WI38 (cell line): ENCODE measurements around the gene RANBP3.

Source experiments
- H3K4me3 ChIP-seq: 2 replicates; pipeline ENCODE4 v1.5.1; 2011; ENCODE audit warnings: low read depth, mild to moderate bottlenecking, control low read depth, low read length
- TF ChIP-seq, protein P1 (sequence below): IDR thresholded peaks from 2 replicates; pipeline ENCODE4 v1.5.1; 2012; ENCODE audit warnings: low read depth, mild to moderate bottlenecking, control low read depth, low read length

Gene RANBP3

DNA sequence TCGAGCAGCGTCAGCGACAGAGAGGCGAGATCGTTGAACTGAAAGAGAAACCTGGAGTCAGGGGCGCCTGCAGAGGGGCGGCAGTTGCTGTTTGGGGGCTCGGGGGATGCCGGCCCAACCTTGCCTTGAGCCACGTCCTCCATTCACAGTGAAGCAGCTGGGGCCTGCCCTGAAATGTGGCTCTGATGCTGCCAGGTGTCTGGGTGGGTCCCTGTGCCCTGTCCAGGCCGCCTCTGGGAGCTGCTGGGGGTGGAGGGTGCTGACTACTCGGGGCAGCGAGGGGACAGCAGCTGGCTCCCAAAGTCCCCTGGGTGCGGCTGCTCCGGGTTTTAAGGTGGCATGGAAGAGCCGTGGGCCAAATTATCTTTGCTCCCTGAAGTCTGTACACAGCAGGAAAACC is 17.7 kb upstream of the RANBP3 start:
- TF ChIP-seq, protein P1, sequence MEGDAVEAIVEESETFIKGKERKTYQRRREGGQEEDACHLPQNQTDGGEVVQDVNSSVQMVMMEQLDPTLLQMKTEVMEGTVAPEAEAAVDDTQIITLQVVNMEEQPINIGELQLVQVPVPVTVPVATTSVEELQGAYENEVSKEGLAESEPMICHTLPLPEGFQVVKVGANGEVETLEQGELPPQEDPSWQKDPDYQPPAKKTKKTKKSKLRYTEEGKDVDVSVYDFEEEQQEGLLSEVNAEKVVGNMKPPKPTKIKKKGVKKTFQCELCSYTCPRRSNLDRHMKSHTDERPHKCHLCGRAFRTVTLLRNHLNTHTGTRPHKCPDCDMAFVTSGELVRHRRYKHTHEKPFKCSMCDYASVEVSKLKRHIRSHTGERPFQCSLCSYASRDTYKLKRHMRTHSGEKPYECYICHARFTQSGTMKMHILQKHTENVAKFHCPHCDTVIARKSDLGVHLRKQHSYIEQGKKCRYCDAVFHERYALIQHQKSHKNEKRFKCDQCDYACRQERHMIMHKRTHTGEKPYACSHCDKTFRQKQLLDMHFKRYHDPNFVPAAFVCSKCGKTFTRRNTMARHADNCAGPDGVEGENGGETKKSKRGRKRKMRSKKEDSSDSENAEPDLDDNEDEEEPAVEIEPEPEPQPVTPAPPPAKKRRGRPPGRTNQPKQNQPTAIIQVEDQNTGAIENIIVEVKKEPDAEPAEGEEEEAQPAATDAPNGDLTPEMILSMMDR, result no peak

DNA sequence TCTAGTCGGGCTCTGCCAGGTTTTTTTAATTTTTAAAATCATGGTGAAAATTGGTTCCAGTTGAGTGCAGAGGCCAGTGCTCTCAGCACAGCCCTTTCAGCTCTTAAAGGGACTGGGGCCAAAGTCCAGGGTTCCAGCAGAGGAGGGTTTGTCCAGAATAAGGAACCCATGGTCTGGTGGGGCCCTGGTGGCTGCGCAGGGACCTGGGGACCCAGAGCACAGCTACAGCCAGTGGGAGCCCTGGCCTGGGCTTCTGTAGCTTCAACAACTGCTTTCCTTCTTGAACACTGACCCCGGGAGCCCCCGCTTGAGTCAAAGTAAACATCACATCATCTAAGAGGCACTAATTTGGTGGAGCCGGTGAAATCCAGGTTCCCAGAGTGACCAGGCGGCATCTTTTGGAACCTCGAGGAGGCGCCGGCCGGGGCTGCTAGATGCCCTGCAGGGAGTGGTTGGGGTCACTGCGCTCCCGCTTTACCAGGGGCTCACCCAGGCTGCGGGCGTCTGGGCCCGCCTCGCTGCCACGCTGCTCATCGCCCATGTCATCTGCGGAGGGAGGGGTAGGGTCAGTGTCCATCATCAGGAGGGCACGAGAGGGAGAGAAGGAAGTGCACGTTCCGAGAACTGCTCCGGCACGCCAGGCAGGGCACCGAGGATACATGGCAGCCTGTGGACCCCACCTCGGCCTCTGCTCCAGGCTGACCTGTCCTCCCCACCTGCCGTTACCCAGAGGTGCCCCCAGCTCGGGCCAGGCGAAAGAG is 16.6 kb upstream of the RANBP3 start:
- TF ChIP-seq, protein P1, result no peak
- H3K4me3 ChIP-seq, result no peak overlapping the region

More for the DNA sequence above, 17.7 kb upstream of the RANBP3 start:
- no peak overlapping the region for H3K4me3 ChIP-seq

DNA sequence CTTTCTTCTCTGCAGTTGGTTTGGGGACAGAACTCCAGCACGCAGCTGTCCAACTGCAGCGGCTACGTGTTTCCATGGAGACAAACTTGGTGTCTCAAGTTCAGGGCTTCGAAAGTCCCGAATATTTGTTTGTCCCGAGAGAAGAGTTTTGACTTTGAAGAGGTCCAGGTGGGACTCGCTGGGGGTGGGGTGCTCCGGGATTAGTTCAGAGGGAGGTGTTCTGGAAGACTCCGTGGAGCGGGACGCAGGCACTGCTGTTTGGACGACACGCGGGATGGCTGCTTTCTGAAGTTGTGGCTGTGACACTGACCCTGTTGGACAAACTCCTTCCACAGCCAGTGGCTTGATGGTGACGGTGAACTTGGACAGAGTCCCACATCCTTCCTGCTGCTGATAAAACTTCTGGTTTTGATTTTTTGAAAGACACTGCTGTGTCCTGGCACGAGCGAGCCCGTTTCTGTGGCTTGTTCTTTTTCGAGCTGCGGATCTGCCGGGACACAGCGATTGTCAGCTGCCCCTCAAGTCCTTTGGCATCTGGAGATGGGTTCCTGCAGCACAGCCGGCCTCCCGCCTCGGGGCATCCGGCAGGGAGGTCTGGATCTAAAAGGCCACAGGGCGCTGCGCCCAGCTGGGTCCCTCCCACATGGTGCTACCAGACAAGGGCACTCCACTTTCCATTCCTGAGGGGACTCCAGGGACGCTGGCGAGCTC is 15.9 kb upstream of the RANBP3 start:
- no peak overlapping the region for H3K4me3 ChIP-seq
- TF ChIP-seq, protein P1, result no peak

DNA sequence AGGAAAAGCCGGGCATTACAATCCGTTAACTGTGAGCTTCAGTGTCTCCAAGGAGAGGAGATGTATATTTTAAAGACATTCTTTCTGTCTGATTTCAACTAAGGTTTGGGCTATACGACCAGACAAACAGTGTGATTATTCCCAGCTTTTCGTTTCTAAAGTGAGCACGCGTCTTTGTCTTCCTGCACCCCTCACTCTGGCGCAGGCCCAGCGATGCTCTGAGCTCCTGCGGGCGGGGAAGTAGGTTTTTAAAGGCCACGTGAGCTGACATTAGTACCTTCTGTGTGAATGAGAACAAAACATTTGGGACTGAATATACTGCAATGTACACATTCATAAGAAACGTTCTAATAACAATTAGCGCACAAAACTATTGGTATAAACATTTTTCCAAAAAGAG is 15.3 kb upstream of the RANBP3 start:
- no peak overlapping the region for H3K4me3 ChIP-seq
- TF ChIP-seq, protein P1, result no peak

DNA sequence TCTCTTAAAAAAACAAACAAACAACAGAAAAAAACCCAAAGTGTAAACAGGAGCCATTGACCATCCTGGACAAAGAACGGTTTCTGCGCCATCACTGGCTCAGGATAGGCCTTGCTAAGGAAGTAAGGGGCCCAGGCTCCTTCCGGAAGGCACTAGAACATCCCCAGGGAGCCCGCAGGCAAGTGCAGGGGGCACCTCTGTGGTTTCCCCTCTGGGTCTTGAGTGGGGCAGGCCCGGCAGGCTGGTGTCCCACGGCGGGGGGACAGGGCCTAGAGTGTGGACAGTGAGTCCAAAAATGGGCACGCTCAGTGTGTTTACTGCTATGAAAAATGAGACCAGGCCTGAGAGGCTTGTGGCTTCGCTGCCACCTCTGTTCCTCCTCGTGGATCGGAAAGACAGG is 14.8 kb upstream of the RANBP3 start:
- TF ChIP-seq, protein P1, result no peak

DNA sequence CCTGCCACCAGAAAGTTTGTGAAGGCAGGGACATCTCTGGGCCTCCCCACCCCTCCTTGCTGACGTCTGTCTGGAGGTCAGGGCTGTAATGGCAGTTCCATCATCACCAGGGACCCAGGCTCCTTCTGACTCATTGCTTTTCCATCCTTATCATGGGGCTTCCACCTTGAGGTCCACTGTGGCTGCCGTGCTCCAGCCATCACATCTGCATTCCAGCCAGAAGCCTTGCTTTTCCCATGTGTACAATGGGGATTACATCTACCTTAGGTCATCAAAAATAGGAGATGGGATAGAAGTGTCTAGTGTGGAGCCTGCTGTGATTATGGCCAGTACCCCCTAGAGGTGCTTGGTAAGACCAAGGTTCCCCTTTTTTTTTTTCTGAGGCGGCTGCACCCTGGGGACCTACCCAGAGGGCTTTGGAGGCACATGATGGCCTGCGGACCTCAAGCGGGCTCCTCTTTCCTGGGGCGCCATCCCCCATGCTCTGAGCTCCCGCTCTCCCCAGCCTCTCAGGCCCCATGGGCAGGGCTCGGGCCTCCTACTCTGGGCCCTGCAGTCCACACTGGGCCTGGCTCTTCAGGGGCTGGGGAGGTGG is 13.4 kb upstream of the RANBP3 start:
- TF ChIP-seq, protein P1, result no peak
- no peak overlapping the region for H3K4me3 ChIP-seq

More for the DNA sequence above, 14.8 kb upstream of the RANBP3 start:
- no peak overlapping the region for H3K4me3 ChIP-seq
